Activated CD4-positive, alpha-beta T cell treated with anti-CD3 and anti-CD28 coated beads for 36 hours (primary cell): ENCODE measurements around the gene SLC13A4. TPM values are rescaled to one million over a fixed set of nuclear protein-coding genes. Genes with fewer than 3 reads are reported as not detected.

ENCODE experiments used
- ATAC-seq: fragments of 200-7000 bp; cut with Tn5 transposase; one replicate; pipeline ENCODE4 v1.10.0; 2021; ENCODE audit warnings: mild to moderate bottlenecking, moderate library complexity
- CTCF ChIA-PET: fragments of 350-600 bp; sonication (Branson Sonifier 250); formaldehyde crosslinking; loops from one replicate; lab custom pipeline; 2021; ENCODE audit warnings: antibody characterized with exemption; lab: Charles Lee
- POLR2A ChIA-PET: fragments of 350-600 bp; sonication (Branson Sonifier 250); formaldehyde crosslinking; loops from one replicate; lab custom pipeline; 2021; ENCODE audit warnings: antibody characterized with exemption, inconsistent platforms; lab: Charles Lee
- DNase-seq: peaks from one replicate; pipeline ENCODE4 v3.0.0-alpha.2; 2020
- H3K27ac Mint-ChIP-seq: one replicate; pipeline ENCODE4 v1.8.0; 2021; ENCODE audit warnings: mixed read lengths
- H3K27me3 Mint-ChIP-seq: one replicate; pipeline ENCODE4 v1.8.0; 2021; ENCODE audit warnings: mixed read lengths
- H3K36me3 Mint-ChIP-seq: one replicate; pipeline ENCODE4 v1.8.0; 2021; ENCODE audit warnings: low read depth, mixed read lengths
- H3K4me1 Mint-ChIP-seq: one replicate; pipeline ENCODE4 v1.8.0; 2021; ENCODE audit warnings: mixed read lengths
- H3K4me3 Mint-ChIP-seq: one replicate; pipeline ENCODE4 v1.8.0; 2021; ENCODE audit warnings: mild to moderate bottlenecking, moderate library complexity, mixed read lengths
- H3K9me3 Mint-ChIP-seq: one replicate; pipeline ENCODE4 v1.8.0; 2021; ENCODE audit warnings: low read depth, mixed read lengths
- intact Hi-C, 2 experiments: fragments of 100-400 bp; cut with DNase I in 1 of 2; cut with micrococcal nuclease in 1 of 2; formaldehyde crosslinking; loops; one replicate each; pipeline versions ENCODE4 v1.14.2 to v1.15.1; 2022 to 2024; cut with DNase I, micrococcal nuclease
- total RNA-seq, 2 experiments: library from RNA; stranded (reverse); gene quantifications; one replicate each; pipeline ENCODE4 v1.2.3, GENCODE V29; 2021

SLC13A4 gene
- total RNA-seq, 2 experiments from 2014 or later, result not detected

DNA sequence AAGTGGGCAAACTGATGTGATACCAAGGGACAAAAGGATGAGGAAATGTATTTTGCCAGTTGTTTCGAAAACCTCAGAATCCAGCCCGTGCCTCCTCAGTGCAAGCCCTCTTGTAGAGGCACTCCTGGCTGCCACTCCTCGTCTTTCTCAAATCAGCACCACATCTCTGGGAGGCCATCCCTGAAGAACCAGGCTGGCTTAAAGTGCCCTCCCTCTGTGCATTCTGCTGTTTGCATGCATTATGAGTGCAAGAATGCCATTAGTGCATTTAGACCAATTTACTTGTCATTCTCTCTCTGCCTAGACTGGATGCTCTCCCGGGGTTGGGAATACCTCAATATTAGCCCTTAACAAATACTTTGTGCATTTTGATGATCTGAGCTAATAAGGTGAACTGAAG lies 40.5 kb upstream of the SLC13A4 start:
- no peaks in the 10 kb centered on the region for H3K36me3 Mint-ChIP-seq
- intact Hi-C loops, result no loop called here
- DNase-seq (no peak), ATAC-seq (no peak)
- no peak overlapping the region for H3K27ac Mint-ChIP-seq
- H3K4me1 Mint-ChIP-seq, result no peaks in the 10 kb centered on the region
- no peaks in the 10 kb centered on the region for H3K9me3 Mint-ChIP-seq
- POLR2A ChIA-PET, result no interaction called here
- CTCF ChIA-PET, result no interaction called here
- no peak overlapping the region for H3K4me3 Mint-ChIP-seq
- H3K27me3 Mint-ChIP-seq, result peaks cover 20% of the 10 kb centered on the region

DNA sequence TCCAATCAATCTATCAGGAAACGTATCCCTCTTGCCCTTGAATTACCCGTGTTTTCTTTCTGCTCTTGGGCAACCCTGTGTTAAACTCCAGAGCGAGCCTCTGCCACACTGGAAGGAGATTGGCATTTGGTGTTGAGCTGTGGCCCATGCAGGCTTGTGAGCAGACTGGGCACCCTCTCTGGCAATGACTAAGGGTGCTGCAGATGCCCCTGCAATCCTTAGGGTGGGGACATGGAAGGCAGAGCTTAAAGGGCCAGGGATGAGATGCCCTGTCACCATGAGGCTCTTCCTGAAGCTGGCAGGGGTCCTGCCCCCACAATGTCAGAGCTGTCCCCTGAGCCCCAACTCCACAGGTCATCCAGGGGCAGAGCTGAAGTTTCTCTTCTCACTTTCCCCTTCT lies 40.1 kb upstream of the SLC13A4 start:
- Mint-ChIP-seq H3K27ac (no peak overlapping the region), H3K4me1 (no peaks in the 10 kb centered on the region), H3K9me3 (no peaks in the 10 kb centered on the region), H3K36me3 (no peaks in the 10 kb centered on the region), H3K27me3 (peaks cover 20% of the 10 kb centered on the region), H3K4me3 (no peak overlapping the region)
- DNase-seq (no peak), ATAC-seq (no peak)
- intact Hi-C loops, result no loop called here
- ChIA-PET CTCF (no interaction called here), POLR2A (no interaction called here)

DNA sequence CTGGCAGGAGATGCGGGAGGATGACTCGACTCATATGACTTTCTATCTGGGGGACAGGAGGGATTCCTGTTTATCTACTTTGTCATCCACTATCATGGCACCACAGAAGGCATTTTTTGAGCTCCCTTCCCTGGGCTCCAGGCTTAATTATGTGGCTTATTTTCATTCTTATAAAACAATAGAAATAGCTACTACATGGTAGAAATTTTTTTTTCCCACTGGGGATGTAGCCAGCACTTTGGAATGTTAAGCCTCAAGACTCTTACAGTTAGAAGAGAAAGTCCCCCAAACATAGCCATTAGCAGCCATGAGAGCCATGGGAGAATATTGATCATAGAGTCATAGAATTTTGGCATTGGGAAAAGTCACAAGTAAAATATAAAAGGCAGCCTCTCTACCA lies 35.3 kb upstream of the SLC13A4 start:
- Mint-ChIP-seq H3K36me3 (no peaks in the 10 kb centered on the region), H3K4me3 (no peak overlapping the region), H3K4me1 (no peaks in the 10 kb centered on the region), H3K27ac (no peak overlapping the region), H3K9me3 (no peaks in the 10 kb centered on the region), H3K27me3 (peaks cover 34% of the 10 kb centered on the region)
- intact Hi-C loops, result no loop called here
- ATAC-seq (no peak), DNase-seq (no peak)
- ChIA-PET POLR2A (no interaction called here), CTCF (no interaction called here)

DNA sequence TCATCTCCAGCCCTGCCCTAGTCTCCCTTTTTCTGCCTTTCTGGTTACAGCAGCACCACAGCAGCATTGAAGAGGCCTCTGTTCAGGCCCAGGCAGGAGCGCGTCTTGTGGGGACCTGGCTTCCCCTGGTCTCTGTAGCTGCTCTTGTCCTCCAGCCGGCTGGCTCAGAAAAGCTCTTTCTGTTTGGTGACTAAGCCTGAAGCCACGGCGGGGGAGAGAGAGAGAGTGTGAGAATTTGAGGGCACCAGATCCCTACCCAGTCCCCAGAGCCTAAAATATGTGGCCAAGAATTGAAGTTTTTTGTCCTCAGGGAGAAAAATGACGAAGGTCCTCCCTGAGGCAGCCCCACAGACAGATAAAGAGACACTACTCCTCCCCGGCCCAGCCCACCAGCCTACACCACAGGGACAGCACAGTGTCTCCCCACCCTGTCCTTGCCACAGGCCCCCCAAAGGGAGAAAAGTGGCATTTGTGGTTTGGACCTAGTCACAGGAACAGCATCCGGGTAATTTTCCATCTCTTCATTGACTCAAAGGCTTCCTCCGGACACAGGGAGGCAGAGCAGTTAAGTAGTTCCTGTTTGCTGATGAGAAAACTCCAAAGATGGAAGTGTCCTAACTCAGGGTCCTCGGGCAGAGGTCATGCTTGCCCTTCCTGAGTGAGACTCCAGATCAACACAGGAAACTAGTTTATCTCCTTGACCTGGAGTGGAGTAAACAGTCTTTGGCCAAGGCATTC lies 33.9 kb upstream of the SLC13A4 start:
- Mint-ChIP-seq H3K9me3 (no peaks in the 10 kb centered on the region), H3K36me3 (no peaks in the 10 kb centered on the region), H3K27ac (no peak overlapping the region), H3K27me3 (peaks cover 35% of the 10 kb centered on the region), H3K4me3 (no peak overlapping the region), H3K4me1 (no peaks in the 10 kb centered on the region)
- ChIA-PET CTCF (no interaction called here), POLR2A (no interaction called here)
- intact Hi-C loops, result no loop called here
- DNase-seq (no peak), ATAC-seq (no peak)

DNA sequence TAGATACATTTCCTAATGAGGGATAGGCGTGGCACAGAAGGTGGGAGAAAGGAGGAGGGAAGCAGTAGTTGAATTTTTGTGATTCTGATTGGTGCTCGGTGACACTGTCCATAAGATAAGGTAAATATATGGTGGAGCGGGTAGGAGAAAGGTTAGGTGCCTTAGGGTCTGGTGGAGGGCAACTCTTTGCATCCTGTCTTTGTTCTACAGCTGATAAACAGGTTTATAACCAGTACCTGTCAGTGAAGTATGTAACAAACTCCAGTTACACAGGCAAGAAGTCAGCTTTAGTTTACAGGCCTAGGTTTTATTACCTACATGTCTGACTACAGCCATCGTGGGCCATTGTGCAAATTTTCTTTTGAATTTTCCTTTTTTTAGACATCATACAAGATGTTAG lies 31.5 kb upstream of the SLC13A4 start:
- Mint-ChIP-seq H3K27me3 (peaks cover 30% of the 10 kb centered on the region), H3K4me1 (no peaks in the 10 kb centered on the region), H3K9me3 (no peaks in the 10 kb centered on the region), H3K4me3 (no peak overlapping the region), H3K36me3 (no peaks in the 10 kb centered on the region), H3K27ac (no peak overlapping the region)
- ATAC-seq (no peak), DNase-seq (no peak)
- CTCF ChIA-PET, result no interaction called here
- POLR2A ChIA-PET, result no interaction called here
- intact Hi-C loops, result no loop called here

DNA sequence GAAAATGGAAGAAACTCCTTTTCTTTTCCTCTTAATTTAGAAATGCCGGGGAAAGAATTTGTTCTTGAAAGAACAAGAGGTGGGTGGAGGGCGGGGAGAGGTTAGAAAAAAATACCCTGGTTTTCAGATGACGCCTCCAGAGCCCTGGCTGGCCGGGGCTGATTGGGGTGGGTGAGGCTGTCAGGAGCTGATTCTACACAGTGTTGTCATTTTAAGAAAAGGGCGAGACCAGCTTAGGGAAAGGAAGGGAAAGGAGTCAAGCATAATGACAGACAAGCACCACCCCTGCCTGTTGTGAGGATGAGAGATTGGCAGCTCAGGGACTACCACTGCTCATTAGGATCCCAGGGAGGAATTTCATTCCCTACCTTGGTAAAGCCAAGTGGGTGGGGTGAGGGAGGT lies 30.5 kb upstream of the SLC13A4 start:
- POLR2A ChIA-PET, result no interaction called here
- intact Hi-C loops, result no loop called here
- Mint-ChIP-seq H3K36me3 (no peaks in the 10 kb centered on the region), H3K9me3 (no peaks in the 10 kb centered on the region), H3K27ac (no peak overlapping the region), H3K4me3 (no peak overlapping the region), H3K27me3 (peaks cover 32% of the 10 kb centered on the region), H3K4me1 (no peaks in the 10 kb centered on the region)
- CTCF ChIA-PET, result no interaction called here
- ATAC-seq (no peak), DNase-seq (no peak)

DNA sequence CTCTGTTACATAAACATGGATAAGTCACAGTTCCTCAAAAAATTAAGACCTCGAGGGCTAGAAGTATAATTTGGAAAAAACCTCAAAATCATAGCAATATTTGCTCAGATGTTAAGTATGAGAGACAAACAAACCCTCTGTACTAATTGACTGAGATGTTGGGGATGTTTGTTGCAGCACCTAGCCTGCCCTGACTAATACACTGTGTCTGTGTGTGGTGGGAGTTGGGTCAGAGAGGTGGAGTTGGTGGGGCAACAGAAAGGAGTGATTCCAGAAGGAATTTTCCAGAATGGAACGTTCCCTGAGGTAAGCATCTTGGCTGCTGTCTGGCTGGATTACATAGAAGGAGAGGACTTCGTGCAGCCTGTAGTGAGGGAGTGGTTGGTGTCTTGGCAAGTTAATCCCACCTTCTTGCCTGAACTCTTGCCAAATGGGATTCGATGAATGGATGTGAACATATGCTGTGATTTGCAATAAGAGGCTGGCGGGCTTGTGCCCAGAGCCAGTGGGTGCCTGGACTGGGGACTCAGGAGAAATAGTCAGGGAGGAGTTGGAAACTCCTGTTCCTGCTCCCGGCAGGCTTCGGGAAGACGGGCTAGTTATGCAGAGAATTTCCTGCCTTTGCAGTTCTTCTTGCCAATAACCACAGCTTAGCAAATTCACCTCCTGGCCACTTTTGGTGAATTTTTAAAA lies 29.9 kb upstream of the SLC13A4 start:
- Mint-ChIP-seq H3K4me1 (no peaks in the 10 kb centered on the region), H3K27me3 (peaks cover 32% of the 10 kb centered on the region), H3K4me3 (no peak overlapping the region), H3K27ac (no peak overlapping the region), H3K36me3 (no peaks in the 10 kb centered on the region), H3K9me3 (no peaks in the 10 kb centered on the region)
- no peak for ATAC-seq
- ChIA-PET POLR2A (no interaction called here), CTCF (interaction anchor here (0.8 kb wide), 1 partner anchor 47 kb away, joined by 3 read pairs; no protein-coding TSS in a partner anchor)
- intact Hi-C loops, result no loop called here
- DNase-seq, result no peak

DNA sequence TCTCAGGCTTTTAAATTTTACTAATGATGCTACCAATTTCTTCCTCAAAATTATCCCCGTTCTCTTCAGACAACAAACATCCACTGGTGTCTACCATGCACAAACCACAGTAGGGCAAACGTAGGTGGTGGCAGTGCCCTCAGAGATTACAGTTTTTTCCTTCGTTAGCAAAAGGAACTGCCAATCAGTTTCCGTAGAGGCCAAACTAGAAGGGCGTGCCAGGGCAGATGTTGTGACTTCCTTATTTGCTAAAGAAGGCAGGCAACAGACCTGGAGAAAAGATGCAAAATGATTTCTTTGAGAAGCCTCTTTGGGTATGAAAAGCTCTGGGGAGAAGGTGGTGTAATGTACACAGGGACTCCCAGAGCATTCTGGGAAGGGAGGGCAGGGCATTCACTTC lies 28.2 kb upstream of the SLC13A4 start:
- intact Hi-C loops, result no loop called here
- DNase-seq, result no peak
- ChIA-PET POLR2A (no interaction called here), CTCF (no interaction called here)
- Mint-ChIP-seq H3K27ac (no peak overlapping the region), H3K36me3 (no peaks in the 10 kb centered on the region), H3K27me3 (peaks cover 29% of the 10 kb centered on the region), H3K4me3 (no peak overlapping the region), H3K4me1 (no peaks in the 10 kb centered on the region), H3K9me3 (no peaks in the 10 kb centered on the region)
- no peak for ATAC-seq

DNA sequence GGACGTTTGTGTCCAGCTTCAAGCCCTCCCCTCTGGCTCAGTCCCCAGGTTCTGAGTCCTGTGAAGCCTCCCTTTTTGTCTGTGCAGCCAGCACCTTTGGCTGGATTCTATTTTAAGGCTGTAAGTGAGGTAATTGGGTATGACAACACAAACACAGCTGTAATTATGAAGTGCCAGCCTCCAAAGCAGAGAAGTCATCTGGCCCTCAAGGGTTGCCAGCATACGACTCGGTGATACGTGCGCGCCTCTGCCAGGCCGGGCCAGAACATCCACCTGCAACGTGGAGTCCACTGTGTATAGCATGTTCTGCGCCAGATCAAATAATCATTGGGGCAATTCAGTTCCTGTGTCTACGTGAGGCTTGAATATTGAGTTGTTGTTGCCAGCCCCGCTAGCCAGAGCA lies 27.4 kb upstream of the SLC13A4 start:
- no peaks in the 10 kb centered on the region for H3K9me3 Mint-ChIP-seq
- ChIA-PET CTCF (interaction anchor here (0.6 kb wide), 1 partner anchor 44 kb away, joined by 3 read pairs; no protein-coding TSS in a partner anchor), POLR2A (no interaction called here)
- no peaks in the 10 kb centered on the region for H3K36me3 Mint-ChIP-seq
- no peaks in the 10 kb centered on the region for H3K4me1 Mint-ChIP-seq
- peaks cover 29% of the 10 kb centered on the region for H3K27me3 Mint-ChIP-seq
- ATAC-seq, result no peak
- no peak overlapping the region for H3K27ac Mint-ChIP-seq
- intact Hi-C loops, result no loop called here
- no peak for DNase-seq
- H3K4me3 Mint-ChIP-seq, result no peak overlapping the region

DNA sequence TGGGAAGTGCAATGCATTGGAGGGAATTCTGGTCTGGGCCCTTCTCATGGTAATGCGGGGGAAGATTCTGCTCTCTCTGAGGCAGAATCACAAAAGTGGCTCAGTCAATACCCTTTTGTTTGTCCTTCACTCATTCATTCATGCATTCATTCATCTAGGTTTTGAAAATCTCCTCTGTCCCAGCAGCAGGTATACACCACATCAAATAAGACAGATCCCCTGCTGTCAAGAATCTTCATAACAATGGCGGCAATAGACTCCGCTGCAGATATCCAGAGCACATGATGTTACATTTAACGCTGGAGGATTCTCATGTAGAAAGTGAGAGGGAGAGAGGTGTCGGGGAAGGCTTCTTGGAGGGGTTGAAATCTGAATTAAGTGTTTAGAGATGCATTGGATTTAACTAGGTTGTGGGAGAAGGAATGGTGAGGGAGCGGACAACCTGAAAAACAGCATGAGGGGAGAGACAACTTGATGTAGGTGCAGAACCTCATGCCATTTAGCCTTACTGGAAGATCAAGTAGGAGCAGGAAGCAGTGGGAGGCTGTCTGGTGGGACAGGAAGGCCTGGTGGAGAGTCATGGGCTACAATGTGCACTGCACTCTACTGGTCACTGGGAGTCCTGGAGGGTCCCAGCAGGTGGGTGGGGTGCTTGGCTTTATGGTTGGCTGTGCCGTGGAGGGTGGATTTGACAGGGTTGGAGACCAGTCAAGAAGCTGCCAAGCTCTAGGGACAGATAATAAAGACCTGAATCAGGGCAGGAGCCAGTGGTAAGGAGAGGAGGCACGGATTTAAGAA lies 25.8 kb upstream of the SLC13A4 start:
- ATAC-seq (no peak), DNase-seq (no peak)
- ChIA-PET CTCF (no interaction called here), POLR2A (no interaction called here)
- Mint-ChIP-seq H3K4me3 (no peak overlapping the region), H3K36me3 (no peaks in the 10 kb centered on the region), H3K9me3 (no peaks in the 10 kb centered on the region), H3K4me1 (no peaks in the 10 kb centered on the region), H3K27me3 (peaks cover 22% of the 10 kb centered on the region), H3K27ac (no peak overlapping the region)
- intact Hi-C loops, result no loop called here

DNA sequence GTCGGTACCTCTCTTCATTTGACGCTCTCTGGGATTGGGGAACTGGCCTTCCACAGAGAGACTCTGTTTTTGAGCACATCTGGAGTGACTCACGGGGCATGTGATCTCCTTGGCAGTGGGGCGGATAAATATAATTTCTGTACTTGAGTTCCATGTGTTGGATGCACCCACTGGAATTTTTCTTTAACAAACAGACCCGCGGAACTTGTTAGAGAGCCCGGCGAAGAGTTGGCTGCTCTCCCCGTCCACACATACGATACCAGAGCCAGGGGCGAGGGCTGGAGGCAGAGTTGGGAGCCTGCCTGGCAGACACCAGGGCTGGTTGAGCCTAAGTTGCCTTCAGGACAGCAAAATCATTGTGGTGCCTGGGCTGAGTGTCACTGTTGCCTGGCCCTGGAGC lies 20.8 kb upstream of the SLC13A4 start, which contains the start of gene FAM180A:
Gene FAM180A (minus strand): TSS at position 44 of the 400 bp plus-strand sequence. CDS start 233 bp downstream, outside the sequence.
- H3K36me3 Mint-ChIP-seq, result no peaks in the 10 kb centered on the region
- no peaks in the 10 kb centered on the region for H3K4me1 Mint-ChIP-seq
- no peak within 1 kb of the TSS for H3K4me3 Mint-ChIP-seq
- no peak for DNase-seq
- CTCF ChIA-PET, result interaction anchor here (1.0 kb wide), 1 partner anchor 12 kb away, joined by 3 read pairs; no protein-coding TSS in a partner anchor
- H3K27ac Mint-ChIP-seq, result no peak within 1 kb of the TSS
- H3K9me3 Mint-ChIP-seq, result no peaks in the 10 kb centered on the region
- POLR2A ChIA-PET, result no interaction called here
- intact Hi-C loops, result no loop called here
- no peak for ATAC-seq
- peaks cover 5% of the 10 kb centered on the region for H3K27me3 Mint-ChIP-seq
